Activated CD4-positive, alpha-beta T cell treated with anti-CD3 and anti-CD28 coated beads for 48 hours (primary cell): Measurements from ENCODE around the gene NOL9.
"Not testable (repeated sequence)": the region's sequence is repeated elsewhere in the genome, so short reads cannot be mapped to it uniquely, and the experiment has no call there.

Experiments
- DNase-seq: peaks from one replicate; pipeline ENCODE4 v3.0.0-alpha.2; 2020

Gene NOL9

DNA sequence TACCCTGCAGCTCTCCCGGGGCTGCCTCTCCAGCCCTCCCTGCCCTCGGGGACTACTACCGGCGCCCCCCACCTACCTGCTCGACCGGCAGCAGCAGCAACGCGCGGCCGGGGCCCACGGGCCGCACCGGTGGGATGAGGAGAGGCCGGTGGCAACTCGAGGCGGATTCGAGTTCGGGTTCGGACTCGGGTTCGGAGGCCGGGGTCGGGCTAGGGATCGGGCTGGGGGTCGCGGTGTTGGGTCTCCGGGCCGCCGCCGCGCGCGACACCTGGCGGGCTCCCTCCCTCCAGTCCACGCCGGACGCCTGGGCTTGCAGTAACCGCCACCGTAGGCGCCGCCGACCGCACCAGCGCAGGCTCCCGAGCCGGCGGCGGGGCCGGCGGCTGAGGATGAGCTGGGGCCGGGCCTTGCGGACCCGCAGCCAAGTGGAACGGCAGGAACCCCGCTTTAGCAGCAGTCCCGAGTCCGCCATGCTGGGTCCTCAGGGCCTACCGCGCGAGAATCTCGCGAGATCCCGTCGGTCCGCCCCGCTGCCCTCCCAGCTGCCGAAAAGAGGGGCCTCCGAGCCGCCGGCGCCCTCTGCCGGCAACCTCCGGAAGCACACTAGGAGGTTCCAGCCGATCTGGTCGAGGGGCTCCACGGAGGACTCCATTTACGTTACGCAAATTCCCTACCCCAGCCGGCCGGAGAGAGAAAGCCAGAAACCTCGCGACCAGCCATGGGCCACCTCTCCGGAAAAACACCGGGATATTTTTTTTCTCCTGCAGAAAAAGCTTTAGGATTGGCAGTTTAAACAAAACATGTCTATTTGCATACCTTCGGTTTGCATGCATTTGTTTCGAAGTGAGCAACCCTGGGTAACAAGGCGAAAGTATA, at the start of gene NOL9:
Gene NOL9, minus strand, starts transcription at position 483 of the 876 bp plus-strand sequence. Its CDS starts 11 bp downstream, at position 472.
- peak; percentile 96 for DNase-seq

DNA sequence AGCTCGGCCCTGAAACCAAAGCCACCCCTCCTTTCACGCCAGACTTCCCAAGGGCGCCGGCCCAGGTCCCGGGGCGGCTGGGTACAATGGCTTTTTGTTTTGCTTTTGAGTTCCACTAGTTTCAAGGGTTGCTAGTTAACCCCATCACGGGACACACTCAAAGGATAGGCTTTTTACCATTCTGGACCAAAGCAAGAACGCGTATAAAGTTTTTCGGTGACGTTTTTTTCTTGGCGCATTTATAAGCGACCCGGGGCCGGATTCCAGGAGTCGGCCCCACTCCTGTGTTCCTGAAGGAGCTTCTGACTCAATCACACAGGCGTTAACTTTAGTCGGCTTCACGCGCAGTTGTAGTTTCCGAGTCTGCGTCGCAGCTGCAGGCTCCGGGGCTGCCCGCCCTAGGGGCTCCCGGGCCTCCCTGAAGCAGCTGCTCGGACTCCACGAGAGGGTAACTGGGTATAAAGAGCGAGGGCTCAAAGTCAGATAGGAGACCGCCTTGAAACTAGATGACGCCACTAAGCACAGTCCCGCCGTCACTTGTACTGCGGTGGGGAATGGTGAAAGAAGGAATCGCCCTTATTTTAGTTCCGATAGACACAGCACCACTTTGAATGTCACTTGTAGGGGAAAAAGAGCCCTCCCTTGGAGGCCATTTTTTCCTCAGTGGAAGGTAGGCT, 49.1 kb upstream of the NOL9 start:
- DNase-seq: peak; percentile 69

DNA sequence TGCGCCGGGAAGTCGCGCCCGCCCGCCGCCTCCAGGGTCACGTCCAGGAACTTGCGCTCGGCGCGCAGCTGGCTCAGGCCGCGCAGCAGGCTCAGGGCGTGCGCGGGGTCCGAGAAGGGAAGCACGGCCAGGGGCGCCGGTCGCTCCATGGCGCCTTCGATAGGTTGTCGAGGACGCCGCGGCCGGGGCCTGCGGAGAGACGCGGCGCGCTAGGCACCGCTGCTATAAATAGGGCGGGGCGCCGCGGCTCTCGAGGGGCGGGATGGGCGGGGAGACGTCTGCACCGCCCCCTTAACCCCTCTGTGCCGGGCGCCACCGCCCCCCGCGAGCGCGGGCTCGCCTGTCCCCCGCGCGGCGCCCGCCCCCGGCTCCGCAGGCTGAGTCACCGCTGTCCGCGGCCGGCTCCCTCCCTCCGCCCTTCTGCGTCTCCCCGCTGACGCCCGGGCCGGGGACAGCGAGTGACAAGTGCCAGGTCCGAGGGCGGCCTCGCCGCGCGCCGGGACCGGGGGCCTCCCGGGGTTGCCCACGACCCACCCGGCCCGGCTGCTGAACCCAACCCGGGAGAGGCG, 48.4 kb upstream of the NOL9 start, which contains the start of gene KLHL21:
Gene KLHL21, minus strand, starts transcription at position 201 of the 569 bp plus-strand sequence. Its CDS starts 52 bp downstream, at position 149.
- DNase-seq: peak; percentile 90

DNA sequence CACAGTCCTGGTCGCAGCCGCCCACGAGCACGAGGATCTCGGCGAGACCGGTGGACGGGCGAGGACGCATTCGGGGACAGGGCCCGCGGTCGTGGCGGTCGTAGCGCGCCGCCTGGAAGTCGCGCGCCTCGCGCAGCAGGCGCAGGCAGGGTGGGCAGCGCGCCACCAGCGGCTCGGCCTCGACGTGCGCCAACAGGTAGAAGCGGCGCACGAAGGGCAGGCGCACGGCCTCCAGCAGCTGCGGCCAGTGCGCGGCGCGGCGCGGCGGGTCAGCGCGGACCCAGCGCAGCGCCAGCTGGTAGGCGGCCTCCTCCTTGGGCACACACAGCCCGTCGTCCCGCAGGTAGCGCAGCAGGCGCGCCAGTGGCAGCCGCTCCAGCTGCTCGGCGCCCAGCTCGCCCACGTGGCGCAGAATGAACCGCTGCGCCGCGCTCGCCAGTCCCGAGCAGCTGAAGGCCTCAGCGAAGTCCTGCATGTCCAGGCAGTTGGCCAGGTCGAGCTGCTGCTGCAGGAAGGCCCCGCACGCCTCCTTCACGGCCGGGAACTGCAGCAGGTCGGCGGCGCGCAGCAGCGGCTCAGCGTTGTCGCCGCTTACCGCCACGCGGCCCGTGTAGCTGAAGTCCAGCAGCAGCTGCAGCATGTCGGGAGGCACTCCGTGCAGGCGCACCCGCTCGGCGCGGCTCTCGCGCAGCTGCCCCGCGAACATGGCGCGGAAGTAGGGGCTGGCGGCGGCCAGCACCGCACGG, 47.8 kb upstream of the NOL9 start:
- peak; percentile 41 for DNase-seq

DNA sequence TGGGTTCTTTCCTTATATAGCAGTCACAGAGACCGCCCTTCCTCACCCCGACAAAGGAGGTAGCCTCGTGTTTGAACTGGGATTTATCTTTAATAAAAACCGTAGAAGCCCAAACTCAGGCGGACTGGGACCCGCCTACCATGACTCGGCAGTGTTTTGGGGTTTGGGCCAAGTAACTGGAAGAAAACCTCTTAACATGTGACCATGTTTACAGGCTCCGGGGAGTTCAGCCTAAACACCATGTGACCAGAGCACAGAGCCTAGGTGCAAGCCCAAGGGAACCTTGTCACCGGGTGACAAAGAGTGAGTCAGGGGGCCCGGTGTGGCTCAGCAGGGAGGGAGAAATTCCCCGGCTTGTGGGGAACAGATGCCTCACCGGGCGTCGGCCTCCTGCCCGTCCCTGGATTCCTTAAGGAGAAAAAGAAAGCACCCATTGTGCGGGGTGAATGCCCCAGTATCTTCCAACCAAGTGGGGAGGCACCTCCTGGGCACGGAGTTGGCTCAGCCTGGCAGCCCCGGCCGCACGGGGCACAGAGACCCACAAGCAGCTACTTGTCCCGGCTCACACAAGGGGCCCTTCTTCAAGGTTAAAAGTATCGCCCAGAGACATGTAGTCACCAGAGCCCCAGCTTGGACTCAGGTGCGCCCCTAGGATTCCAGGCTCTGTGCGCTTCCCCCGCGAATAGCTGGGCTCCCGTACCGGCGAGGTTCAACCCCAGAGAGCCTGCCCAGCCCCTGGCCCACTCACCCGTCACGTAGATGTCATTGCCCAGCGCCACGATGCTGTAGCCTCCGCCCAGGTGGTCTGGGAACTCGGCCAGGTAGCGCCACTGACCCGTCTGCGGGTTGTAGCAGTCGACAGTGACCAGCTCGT, 47.0 kb upstream of the NOL9 start:
- peak; percentile 91 for DNase-seq

DNA sequence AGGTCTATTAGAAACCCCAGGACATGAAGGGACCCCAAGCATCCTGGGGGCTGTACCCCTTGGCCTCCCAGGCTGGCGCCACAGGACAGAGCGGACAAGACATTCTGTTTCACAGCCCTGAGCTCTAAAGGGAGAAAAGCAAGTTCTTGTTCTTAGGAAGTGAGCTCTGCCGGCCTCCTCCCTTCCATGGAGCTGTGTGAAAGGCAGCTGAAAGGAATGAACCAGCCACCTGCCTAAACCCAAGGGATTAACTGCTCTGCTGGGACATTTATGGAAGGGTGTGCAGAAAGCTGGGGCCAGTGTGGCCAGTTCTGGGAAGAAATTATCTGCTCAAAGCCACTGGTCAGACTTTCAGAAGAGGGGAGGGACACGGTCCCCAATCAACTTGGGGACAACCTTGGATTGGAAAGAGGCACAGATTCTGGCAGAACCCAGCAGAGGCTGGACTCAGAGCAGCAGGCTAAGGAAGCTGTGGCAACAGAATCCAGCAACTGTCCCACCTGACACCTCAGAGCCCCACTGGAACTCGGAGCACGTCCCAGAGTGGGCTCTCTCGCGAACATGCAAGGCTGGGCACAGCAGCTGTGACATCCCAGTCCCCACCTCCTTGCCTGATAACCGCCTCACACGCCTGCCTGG, 46.2 kb upstream of the NOL9 start:
- no peak for DNase-seq

DNA sequence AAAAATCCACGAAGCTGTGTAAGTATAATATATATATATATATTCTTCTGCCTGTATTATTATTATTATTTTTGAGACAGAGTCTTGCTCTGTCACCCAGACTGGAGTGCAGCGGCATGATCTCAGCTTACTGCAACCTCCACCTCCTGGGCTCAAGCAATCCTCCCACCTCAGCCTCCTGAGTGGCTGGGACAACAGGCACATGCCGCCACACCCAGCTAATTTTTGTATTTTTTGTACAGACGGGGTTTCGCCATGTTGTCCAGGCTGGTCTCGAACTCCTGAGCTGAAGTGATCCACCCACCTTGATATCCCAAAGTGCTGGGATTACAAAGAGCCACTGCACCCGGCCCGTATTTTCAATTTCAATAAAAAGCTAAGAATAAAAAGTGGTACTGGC, 45.7 kb upstream of the NOL9 start:
- DNase-seq: not testable (repeated sequence)

DNA sequence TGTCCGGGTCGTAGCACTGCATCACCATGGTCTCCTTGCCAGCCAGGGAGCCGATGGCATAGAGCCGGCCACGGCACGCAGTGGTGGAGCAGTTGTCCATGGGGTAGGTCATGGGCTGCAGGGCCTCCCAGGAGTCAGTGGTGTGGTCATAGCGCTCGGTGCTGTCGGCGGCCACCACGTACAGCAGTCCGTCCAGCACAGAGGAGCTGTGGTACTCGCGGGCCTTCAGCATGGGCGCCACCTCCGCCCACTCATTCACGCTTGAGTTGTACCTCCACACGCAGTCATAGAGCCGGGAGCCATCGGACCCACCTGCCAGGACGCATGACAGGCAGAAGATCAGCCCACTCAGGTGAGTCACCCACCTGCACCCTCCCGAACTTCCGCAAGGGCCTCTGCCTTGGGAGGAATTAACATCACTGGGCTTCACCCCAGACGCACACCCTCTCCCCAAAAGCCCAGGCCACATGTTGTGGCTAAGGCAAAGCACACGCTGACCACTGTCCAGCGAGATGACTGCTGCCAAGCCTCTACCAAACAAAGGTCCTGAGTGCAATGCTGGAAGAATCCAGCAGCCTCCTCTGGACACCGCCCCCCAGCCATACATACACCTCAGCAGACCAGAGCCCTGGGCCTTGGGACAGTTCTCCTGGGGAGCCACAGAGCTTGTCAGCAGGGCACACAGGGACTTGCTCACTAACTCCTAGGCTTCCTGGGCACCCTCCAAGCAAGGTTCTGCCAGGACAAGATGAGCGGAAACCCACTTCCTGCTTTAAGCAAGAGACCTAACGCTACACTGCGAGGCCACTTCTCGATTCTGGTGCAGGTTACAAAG, 45.0 kb upstream of the NOL9 start:
- peak; percentile 78 for DNase-seq

DNA sequence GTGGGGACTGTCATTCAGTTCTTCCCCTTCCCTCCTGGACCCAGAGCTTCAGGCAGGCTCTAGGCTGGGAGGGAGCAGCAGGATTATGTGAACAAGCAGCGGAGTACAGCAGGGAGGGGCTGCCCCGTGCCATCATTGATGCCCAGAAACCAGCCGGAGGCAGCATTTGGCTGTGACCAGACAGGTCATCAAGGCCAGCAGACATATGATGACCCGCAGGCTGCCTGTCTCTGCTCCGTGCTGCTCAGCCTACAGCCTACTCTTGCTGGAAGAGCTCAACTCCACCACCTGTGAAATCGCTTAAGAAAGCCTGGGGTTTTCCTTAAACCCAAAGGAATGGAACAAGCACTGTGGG, 43.4 kb upstream of the NOL9 start:
- no peak for DNase-seq

DNA sequence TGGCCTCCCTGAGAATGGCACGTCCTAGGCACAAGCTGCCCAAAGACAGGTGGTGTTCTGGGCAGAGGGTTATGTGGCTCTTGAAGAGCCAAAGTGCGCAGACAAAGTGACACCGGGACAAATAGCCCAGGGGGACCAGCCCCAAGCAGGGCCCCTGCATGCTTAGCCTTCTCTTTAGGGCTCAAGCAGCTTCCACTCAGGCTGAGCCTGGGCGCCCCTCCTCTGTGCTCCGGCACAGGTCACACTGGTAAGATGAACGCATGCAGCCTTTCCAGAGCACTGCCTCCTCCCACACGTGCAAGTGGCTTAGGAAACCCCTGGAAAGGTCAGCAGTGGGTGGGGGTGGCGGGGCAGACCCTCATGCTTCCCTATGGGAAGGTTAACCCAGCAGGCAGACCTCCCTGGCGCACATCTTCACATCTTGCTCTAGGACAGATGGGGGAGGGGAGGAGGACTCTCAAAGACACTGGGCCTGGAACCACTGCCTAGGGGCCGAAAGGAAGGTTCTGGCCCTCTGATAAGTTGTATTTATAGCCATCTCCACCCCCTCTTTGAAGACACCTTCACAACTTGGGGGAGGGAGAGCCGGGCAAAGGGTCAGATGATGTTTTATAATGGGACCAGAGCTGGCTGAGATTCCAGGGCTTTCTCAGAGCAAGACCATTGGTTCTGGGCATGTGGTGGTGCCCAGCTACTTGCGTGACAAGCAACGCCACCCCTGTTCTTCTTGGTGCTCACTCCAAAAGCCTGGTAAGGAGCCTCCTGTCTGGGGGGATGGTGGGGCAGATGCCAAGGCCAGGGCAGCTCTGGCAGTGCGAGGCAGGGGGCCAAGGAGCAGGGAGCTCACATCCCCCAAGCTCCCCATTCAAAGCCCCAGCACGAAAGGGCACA, 42.8 kb upstream of the NOL9 start:
- DNase-seq: no peak

DNA sequence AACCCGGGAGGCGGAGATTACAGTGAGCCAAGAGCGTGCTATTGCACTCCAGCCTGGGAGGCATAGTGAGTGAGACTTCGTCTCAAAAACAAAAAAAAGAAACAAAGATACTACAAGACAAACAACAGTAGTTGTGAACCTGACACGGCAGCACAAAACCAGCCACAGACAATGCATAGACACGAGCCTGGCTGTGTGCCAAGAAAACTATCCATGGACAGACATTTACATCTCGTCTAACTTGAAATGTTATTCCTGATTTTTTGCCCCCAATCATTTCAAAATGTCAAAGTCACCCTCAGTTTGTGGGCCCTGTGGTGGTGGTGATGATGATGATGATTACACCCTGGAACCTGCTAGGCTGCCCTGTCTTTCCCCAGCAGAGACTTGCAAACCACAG, 42.0 kb upstream of the NOL9 start:
- DNase-seq: no peak

DNA sequence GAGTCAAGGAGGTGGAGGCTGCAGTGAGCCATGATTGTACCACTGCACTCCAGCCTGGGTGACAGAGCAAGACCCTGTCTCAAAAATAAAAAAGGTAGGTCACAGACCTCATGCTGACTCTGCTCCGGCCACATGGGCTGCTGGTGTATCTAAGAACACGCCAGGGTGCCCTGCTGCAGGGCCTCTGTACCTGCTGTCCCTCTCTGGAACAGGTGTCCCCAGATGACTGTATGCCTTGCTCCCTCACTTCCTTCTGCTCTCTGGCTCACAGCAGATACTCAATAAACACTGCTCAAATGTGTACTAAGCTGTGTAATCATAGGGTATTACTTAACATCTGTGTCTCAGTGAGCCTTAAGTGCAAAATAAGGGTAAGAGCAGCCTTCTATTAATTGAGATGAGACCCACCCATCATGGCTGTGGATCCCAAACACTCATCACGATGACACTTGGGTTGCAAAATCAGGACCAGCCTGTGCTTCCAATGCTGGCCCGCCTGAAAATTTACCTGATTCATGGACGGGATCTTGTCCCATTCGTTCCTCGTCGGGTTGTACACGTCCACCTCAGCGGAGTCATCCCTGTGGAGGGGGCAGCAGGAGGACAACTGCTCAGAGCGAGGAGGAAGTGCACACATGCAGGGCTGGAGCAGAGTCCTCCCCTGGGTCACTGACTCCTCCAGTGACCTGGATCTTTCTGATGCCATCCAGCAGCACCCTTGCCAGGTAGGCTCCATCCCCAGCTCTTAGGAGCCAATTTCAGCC, 40.8 kb upstream of the NOL9 start:
- no peak for DNase-seq

DNA sequence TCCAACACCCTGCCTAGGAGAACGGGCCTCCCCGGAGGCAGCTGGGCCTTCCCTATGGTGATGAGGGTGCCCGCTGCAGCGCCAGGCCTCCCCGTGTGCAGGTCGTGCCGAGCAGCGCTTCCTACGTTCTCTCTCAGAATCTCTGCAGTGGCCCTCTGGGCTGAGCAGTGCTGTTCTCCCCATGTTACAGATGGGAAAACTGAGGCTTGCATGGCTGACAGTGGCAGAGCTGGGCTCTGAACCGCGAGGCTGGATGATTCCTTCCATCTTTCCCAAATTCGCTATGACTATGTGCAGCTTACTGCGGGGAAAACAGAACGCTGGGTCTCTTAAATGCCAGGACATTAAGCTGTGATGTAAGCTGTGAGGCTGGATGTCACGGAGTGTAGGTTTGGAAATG, 39.5 kb upstream of the NOL9 start:
- no peak for DNase-seq

DNA sequence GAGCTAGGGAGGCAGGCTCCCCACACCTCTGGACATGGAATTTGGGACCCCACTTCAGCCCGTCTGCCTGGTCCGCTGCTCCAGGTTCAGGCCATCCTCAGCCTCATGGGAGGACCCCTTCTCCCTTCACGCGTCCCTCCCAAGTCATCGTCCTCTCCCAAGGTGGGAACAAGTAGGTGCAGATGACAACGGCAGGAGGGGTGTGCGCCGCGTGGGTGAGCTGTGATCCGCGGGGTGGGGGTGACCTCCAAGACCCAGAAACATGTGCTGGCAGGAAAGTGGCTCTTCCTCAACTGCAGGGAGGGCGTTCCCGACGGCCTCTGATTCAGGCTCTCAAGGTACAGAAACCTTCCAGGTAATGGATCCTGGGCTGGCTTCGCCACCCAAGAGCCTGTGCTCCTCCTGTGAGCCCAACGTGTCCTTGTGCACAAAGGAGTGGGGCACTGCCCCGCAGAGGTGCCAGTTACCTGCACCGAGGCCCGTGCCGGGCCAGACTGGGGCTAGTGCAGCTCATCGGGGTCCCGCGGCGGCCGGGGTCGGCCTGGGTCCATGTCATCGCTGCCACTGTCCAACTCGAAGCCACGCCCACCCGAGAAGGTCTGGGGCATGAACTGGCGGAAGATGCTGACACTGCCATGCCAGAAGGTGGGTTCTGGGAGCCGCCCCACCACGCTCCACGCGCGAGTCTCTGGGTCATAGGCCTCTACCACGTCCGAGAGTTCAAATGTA, 38.7 kb upstream of the NOL9 start:
- DNase-seq: no peak

DNA sequence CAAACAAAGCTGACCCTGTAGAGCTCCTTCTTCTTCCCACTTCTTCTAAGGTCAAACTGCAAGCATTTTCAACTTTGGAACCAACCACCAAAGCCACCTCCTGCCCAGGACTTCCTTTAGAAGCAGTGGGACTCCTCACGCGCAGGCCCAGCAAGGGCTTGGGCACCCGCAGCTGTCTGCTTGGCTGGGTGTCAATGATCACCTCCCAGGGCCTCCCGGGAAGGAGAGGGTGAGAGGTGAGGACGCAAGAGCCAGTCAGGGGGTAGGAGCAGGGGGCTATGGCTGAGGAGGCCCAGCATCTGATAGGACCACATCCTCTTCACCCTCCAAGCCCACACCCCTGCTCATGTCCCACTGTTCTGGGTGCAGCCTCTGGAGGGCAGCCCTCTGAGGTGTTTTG, 38.1 kb upstream of the NOL9 start:
- no peak for DNase-seq

DNA sequence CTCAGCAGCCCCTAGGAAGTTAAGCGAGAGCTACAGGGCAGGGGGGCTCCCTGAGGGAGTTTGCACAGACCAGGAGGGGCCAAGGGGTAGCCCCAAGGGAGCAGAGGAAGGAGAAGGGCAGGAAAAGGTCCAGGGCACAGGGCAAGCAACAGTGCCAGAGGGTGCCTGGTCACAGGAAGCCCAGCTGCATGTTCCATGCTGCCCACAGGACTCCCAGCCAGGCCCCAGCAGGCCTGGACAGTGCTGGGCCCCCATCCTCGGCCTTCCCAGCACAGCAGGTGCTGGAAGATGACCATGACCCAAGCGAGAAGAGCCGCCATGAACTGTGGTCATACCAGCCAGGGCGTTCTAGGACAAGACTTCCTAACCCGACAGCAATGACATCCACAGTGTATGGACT, 37.3 kb upstream of the NOL9 start:
- DNase-seq: no peak

DNA sequence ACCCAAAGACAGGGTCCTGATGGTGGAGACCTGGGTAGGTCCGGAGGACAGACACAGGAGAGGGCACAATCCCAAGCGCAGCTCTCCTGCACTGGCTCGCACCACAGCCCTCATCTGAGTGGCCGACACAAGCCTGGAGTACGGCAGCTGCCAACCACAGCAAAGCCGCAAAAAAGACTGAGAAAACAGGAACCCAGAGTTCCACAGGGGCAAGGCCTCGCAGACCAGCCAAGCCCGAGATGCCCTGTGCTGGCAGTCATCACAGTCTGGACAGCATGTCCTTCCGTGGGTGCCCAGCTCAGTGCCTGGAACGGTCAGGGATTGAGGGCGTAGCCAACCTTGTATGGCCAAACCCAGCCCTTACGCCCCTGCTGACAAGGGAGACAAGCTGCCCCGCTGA, 36.9 kb upstream of the NOL9 start:
- DNase-seq: no peak

DNA sequence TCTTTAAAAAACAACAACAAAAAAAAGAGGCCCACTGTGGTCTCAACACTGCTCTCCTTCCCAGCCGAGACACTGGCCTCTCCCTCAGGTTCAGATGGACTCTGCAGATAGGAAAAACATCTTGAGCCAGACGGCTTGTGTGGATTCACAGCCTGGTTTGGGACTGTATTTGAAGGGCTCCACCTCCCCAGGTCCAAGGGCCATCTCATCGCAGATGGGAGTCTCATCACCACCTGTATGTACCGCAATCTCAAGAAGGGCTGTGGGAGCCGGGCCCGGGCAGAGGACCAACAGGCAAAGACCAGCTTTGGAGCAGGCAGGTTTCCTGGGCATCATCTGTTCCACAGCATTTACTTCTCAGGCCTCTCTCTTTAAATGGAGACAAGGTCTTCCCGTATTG, 35.7 kb upstream of the NOL9 start:
- DNase-seq: no peak
